Stimulated activated CD8-positive, alpha-beta memory T cell treated with anti-CD3 and anti-CD28 coated beads, Interleukin-7, amount 100 ng/mL, for 4 hours (primary cell): Measurements from ENCODE around the gene APLNR.

ENCODE experiments used
- DNase-seq, 2 donors: peaks; one replicate each; pipeline ENCODE4 v3.0.0-alpha.2; 2020; ENCODE audit warnings: low read depth in 2 of 2

The APLNR gene

DNA sequence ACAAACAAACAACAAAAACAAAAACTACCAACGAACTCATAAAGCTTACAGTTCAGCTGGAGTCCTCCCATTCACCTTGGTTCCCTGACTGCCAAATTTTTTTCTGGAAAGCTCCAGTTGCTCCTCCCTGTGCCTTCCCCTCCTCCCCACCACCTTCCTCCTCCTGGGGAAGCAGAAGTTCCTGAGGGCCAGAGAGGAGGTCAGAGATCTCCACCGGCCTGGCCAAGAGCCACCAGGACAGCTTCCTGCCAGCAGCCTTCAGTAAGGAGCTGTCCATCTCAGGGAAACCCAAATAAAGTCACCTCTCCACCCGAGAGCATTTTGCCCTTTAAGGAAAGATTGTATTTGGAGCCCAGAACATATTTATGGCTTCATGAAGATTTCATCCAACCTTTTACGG is 20.0 kb downstream of the APLNR start:
- DNase-seq = no peak

DNA sequence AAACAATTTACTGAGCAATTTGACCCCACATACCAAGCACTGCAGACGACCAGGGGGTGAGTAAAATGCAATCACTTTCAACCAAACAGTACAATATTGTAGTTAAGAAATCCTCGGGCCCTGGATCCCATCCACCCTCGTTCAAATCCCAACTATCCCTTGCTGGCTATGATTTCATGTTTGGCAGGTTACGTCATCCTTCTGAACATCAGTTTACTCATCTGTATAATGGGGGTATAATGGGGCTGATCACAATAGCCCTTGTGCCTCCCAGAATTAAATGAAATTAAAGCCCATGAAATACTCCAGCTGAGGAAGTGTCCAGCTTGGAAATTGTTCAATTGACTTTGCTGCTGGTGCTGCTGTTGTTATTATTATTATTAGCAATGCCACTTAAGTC is 20.6 kb downstream of the APLNR start:
- DNase-seq = no peak

DNA sequence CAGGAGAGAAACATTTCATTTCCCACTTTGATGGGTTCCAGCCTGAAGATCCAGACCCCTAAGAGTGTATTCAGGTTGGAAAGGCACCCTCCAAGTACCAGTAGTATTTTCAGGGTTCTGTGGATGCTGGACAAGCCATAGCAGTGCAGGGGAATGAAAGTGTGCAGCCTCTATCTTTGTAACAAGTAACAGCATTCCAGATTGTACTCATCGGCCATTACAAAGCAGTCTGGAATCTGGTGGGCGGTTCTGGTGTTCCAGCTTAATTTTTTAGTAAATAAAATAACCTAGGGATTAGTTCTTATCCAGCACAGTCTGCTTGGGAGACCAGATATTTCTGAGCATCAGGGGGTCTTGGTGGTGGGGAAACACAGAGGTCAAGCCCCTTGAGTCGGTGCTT is 22.6 kb downstream of the APLNR start:
- DNase-seq = no peak

DNA sequence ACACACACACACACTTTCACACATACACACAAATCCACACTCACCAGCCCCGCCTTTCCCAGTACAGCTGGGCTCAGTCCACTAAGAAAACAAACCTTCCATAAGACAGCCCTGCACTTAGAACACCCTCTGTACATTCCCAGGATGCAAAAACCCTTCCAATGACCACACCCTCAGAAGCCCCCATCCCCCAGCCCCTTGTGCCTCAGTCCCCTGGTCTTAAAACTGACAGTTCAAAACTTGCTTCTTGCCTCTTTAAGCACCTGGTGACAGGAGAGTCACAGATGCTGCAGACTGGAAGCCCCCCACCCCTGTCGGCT is 23.0 kb downstream of the APLNR start:
- no peak for DNase-seq

DNA sequence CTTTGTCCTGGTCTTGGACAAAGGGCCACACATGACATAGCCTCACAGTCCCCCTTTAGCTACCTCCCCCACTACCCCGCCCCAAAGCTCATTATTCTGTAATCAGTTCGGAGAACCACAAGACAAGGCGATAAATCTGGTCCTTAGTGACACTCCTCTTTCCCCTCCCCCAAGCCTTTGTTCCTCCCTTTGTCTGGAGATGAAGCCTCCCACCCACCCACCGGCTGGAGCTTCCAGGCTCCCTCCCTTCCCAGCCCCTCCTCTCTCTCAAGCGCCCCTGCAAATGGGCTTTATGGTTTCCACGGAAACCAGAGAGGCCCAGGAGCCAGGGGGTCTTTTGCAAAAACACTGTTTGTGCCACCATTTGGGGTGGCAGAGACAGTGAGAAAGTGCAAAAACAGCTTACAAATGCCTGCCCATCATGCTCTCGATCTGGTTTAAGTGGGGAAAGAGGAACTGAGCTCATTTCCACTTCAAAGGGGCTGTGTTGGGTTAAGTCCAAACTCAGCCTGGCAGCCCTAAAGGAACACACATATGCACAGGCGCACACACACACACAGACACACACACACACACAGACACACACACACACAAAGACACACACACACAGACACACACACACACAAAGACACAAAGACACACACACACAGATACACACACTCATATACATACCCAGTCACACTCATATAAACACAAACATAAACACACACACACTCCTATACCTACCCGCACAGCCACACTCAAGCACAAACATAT is 23.5 kb downstream of the APLNR start:
- DNase-seq = no peak

DNA sequence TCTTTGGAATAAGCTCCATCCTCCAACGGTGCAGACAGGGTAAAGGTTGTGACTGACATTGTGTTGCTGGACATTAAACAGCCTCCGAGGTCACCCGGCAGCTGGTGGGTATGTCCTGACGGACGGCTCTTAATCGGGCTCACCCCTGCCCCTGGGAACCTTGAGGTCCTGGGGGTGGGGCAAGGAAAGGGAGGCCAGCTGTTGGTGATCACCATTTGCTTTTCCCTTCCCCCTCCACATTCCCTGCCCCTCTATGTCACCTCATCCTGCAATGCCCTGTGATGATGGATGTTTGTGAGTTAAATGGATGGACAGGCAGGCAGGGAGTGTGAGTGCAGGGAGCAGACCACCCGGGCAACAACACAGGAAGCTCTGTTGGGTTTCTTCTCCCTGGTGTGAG is 26.3 kb downstream of the APLNR start:
- no peak for DNase-seq

DNA sequence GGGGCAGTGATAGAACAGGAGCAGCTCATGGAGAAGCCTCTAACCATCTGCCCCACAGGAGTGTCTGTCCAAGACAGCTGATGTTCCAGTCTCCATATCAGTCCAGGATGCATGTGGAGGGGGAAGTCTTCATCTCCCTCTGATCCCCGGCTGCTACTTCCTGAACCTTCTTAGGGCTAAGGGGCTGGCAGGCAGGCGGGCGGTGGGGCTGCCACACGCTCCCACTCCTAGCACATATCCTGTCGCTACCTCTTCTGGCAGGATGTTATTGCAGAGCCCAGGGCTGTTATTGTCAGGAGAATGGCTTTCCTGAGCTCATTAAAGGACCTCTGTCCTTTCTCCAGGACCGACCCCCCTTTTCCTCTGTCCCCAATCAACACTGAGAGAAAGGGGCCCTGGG is 29.9 kb downstream of the APLNR start:
- DNase-seq = no peak

DNA sequence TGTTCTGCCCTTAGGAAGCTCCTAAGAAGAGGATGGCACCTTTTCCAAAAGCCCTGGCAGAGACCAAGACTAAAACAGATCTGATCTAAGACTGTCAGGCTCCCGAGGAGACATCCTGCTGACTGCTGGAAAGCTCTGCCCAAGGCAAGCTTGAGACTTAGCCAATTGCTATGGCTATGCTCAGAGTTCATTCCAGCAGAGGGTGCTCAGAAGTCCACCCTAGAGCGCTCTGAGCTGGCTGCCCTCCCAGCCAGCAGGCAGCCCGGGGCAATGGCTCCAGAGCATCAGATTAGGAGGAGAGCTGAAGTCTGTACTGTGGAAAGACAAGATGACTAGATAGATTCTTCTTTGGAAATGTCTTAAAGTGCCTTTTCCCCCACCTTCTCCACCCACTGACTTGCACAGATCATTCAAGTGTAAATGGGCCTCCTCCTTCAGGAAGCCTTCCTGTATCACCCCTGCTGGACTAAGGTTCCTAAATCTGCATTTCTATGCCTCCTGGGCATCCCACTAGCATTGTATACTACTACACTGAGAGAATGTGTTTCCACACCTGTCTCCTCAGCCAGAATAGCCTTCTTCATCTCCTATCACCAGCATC is 31.9 kb downstream of the APLNR start:
- DNase-seq = no peak

DNA sequence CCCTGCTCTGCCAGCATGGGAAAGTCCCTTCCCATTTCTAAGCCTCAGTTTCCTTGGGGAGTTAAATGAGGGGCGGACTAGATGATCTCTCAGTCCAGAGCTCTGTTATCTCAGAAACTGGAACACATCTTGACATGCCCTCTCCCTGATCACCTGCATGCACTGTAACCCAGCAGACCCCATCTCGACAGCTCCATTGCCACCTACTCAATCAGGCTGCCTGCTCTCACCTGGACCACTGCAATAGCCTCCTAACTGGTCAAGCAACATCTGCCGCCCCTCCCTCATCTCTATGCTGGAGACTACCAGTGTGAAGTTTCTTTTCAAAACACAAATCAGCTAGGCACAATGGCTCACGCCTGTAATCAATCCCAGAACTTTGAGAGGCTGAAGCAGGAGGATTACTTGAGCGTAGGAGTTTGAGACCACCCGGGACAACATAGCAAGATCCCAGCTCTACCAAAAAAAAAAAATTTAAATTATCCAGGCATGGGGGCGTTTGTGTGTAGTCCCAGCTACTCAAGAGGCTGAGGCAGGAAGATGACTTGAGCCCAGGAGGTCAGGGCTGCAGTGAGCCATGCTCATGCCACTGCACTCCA is 33.1 kb downstream of the APLNR start:
- DNase-seq = no peak

DNA sequence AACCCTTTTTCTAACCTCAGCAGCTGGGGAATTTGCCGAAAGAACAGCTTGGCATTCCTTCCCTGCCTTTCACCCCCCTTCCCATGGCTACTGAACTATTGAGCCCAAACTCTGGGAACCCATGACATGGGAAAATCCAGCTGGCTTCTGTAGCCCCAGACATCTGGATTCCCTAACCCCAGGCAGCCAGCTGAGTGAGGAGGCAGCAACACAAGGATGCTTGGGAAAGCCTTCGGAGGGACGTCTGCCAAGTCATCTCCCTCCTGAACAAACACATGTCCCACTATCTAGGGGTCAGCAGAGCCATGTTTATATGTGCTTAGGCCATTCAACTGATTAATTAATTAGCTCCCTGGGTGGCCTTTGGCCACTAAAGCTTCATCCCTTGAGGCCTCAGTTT is 33.7 kb downstream of the APLNR start:
- DNase-seq = no peak

DNA sequence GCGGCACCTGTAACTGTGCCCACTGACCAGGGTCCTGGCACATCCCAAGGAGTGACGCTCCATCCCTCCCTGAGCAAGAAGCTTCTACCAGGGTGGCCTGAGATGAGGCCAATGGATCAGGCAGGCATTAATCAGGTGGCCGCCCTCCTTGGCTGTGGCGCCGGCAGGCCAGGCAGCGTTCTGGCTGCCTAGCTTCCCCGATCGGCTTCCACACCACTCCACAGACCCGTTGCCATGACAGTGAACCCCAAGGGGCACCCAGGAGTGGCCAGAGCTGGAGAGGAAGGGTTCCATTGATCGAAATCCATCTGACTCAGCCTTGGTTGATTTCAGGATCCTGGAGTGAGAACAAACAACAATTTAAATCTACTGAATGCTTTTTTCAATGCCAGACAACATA is 34.8 kb downstream of the APLNR start:
- no peak for DNase-seq

DNA sequence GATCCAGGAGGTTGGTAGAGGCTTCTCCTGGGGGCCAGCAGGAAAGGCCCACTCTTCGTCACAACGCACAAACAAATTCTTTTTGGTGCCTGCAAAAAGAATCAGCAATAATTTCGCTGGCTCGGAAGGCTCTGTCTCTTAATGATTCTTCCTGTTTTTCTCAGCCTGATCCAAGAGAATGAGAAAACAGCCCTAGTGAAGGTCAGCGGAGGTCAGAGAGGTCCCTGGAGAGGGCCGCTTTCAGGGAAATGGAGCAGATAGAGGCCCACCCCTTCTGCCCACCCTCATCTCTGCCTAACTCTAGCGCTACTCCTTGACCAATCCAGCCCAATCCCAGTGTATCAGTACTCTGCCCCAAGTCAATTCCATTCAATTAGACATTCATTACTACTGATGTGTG is 36.1 kb downstream of the APLNR start:
- DNase-seq = no peak

DNA sequence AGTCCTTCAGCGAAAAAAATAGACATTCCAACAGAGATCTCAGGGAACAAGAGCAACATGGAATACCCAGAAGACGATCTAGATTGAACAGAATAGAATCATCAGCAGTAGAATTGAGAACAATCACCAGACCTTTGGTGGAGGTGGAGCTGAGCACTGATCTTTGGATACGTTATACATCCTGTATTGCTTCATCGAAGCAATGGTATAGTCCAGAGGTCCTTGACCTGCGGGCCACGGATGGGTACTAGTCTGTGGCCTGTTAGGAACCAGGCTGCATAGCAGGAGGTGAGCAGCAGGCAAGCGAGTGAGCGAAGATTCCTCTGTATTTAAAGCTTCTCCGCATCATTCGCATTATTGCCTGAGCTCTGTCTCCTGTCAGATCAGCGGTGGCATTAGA is 37.7 kb downstream of the APLNR start:
- no peak for DNase-seq

DNA sequence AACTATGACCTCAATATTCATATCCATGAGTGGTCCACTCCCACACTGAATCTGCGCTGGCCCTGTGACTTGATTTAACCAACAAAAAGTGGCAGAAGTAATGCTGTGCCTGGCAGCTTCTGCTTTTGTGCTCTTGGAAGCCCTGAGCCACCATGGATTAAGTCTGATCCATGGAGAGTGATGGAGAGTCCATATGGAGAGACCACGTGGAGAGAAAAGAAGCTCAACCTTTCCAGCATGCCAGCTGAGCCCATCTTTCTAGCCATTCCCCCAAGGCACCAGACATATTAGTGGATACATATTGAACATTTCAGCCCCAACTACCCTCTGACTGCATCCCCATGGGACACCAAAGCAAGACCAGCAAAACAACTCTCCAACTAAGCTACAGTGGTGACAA is 39.3 kb downstream of the APLNR start:
- DNase-seq = no peak

DNA sequence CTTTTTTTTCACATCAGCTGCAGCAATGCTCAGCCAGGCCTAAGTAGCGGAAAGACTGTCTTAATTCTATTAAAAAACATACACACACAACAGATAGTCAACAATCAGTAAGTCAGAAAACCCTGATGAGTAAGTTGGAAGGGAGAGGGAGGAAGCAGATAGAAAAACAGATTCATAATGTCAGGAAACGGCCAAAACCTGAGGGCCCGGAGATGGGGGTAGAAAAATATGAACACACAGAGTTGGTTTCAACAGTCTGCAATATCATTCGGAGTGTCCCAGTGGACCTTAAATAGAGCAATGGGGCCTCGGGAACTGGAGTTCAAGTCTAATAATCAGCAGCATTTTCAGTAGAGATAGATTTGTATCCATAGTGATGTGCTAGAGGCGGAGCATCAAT is 40.5 kb downstream of the APLNR start:
- DNase-seq = no peak

DNA sequence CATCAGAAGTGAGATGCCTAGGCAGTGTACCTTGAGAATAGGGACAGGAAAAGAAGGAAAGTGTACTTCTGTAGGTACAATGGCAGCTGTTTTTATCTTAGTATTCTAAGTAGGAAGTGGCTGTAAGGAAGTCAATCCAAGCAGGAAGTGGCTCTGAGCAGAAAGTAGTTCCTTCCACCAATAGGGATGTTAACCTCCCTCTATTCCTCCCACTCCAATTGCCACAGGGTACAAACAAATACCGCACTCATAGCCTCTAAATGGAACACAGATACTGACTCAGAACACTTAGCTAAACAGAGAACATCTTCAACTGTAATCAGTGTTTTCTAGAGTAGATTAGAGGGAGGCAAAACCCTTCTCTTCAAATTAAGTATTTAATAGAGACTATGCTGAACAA is 44.7 kb downstream of the APLNR start:
- DNase-seq = no peak

DNA sequence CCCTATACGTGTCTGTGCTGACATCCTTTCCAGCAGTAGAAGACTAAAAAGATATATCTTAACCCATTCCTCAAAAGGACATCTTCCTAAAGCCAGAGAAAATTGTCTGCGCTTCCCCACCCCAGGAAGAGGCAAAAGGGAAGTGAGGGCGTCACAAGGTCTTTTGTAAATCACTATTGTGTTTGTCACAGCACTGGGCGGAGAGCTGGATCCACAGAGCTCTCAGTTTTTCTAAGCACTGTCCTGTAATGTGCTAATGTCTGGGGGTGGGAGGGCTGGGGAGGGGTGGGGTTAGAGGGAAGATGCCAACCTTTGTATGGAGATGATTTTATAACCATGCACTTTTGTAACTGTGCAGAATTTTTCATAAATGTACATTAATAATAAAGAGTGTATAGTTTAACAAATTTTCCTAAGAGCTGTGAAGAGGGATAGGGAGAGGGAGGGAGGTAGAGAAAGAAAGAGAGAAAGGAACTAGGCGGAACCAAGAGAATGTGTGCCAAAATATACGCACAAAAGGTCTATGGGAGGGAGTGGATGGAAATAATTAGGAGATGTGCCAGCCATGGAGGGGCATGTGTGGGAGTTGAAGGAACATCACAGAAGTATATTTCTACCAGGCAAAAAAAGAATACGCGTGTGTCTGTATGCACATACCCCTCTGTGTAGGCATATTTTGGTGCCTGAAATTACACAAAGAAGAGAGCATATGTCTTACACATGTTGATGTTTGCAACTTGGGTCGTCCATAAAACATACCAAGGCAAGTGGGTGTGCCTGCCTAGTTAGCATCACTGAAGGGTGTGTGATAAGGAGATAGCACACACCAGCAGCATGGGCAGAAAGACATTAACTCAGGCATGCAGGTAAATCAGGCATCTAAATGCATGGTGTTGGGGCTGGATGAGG is 45.5 kb downstream of the APLNR start:
- DNase-seq = no peak

DNA sequence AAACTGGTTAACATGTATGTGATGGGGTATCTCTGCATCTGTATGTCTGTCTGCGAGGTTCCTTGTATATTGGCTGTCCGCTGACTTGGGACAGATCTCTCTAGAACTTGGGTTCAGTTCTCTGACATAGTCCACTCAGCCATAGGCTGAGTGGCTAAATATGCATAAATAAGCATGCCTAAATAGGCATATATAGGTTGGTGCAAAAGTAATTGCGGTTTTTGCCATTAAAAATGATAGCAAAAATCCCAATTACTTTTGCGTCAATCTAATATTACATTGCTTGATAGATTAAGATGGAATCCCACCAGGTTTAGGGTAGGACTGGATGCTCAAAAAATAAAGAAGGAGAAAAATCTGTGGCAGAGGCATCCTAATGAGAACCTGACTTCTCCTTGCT is 46.5 kb downstream of the APLNR start:
- DNase-seq = no peak
